Mesendoderm (in vitro differentiated cells): ENCODE results near the gene LRRC38.

Source experiments
- DNase-seq: peaks from one replicate; pipeline ENCODE4 v3.0.0; 2013
- H2AK5ac ChIP-seq: 2 replicates; pipeline ENCODE4 v1.6.1; 2013; ENCODE audit warnings: low read length, inconsistent platforms
- H2BK120ac ChIP-seq: 2 replicates; pipeline ENCODE4 v1.6.1; 2013; ENCODE audit warnings: low read depth, mild to moderate bottlenecking, low read length, moderate library complexity, mixed read lengths
- H2BK15ac ChIP-seq: replicated peaks from 2 replicates; pipeline ENCODE4 v1.6.1; 2013; ENCODE audit warnings: low read depth, mild to moderate bottlenecking, moderate library complexity
- H2BK5ac ChIP-seq: 2 replicates; pipeline ENCODE4 v1.6.1; 2013; ENCODE audit warnings: low read length, inconsistent platforms
- H3K18ac ChIP-seq: 2 replicates; pipeline ENCODE4 v1.6.1; 2013; ENCODE audit warnings: mild to moderate bottlenecking, low read length, mixed read lengths
- H3K23ac ChIP-seq: one replicate; pipeline ENCODE4 v1.6.1; 2013; ENCODE audit warnings: low read length
- H3K27ac ChIP-seq: 2 replicates; pipeline ENCODE4 v1.5.1; 2013; ENCODE audit warnings: low read depth, mild to moderate bottlenecking, inconsistent platforms, low read length, moderate library complexity
- H3K27me3 ChIP-seq: 2 replicates; pipeline ENCODE4 v1.6.1; 2013; ENCODE audit warnings: low read length, control low read depth, mild to moderate bottlenecking, inconsistent platforms; ENCODE audit not compliant: insufficient read depth, poor library complexity
- H3K36me3 ChIP-seq: 2 replicates; pipeline ENCODE4 v1.6.1; 2013; ENCODE audit warnings: low read length, inconsistent platforms; ENCODE audit not compliant: control insufficient read depth, insufficient read depth
- H3K4ac ChIP-seq: one replicate; pipeline ENCODE4 v1.6.1; 2013; ENCODE audit warnings: low read depth, mild to moderate bottlenecking, low read length, moderate library complexity
- H3K4me1 ChIP-seq: 2 replicates; pipeline ENCODE4 v1.6.1; 2013; ENCODE audit warnings: low read depth, low read length, inconsistent platforms; ENCODE audit not compliant: control insufficient read depth
- H3K4me2 ChIP-seq: 2 replicates; pipeline ENCODE4 v1.6.1; 2013; ENCODE audit warnings: low read length
- H3K4me3 ChIP-seq: 2 replicates; pipeline ENCODE4 v1.5.1; 2013; ENCODE audit warnings: mild to moderate bottlenecking, low read length
- H3K56ac ChIP-seq: one replicate; pipeline ENCODE4 v1.6.1; 2013; ENCODE audit warnings: low read length
- H3K79me1 ChIP-seq: 2 replicates; pipeline ENCODE4 v1.6.1; 2013; ENCODE audit warnings: low read length, inconsistent platforms
- H3K79me2 ChIP-seq: 2 replicates; pipeline ENCODE4 v1.6.1; 2013; ENCODE audit warnings: mild to moderate bottlenecking, low read length; ENCODE audit not compliant: control insufficient read depth, insufficient read depth
- H3K9ac ChIP-seq: 2 replicates; pipeline ENCODE4 v1.6.1; 2013; ENCODE audit warnings: low read length, inconsistent platforms
- H4K5ac ChIP-seq: one replicate; pipeline ENCODE4 v1.6.1; 2013; ENCODE audit warnings: low read length
- H4K8ac ChIP-seq: one replicate; pipeline ENCODE4 v1.6.1; 2013; ENCODE audit warnings: low read depth, mild to moderate bottlenecking, control low read depth, low read length, moderate library complexity
- WGBS: extraction: QIAGEN DNeasy Blood & Tissue Kit; methylation state at CpG from one replicate; pipeline ENCODE4 v1.1.7; 2013; ENCODE audit warnings: low lambda C conversion rate, missing lambda C conversion rate; ENCODE audit not compliant: insufficient coverage; ENCODE audit errors: extremely low coverage; 5-methylcytosine and 5-hydroxymethylcytosine counted together

LRRC38 gene

GRCh38 chr1:13479171-13479856 is 34.5 kb downstream of the LRRC38 start:
- no peaks in the 10 kb centered on the region for H3K4me1 ChIP-seq
- no CpG with 5 or more reads among the region's 11 CpGs for WGBS
- no peak overlapping the region for H3K18ac ChIP-seq
- no peak overlapping the region for H2AK5ac ChIP-seq
- H4K5ac ChIP-seq: no peak overlapping the region
- H3K79me1 ChIP-seq: no peaks in the 10 kb centered on the region
- H3K27ac ChIP-seq: no peak overlapping the region
- H4K8ac ChIP-seq: no peak overlapping the region
- no peak overlapping the region for H3K4me3 ChIP-seq
- no peak for DNase-seq
- no peak overlapping the region for H2BK120ac ChIP-seq
- no peak overlapping the region for H3K4ac ChIP-seq
- no peak overlapping the region for H3K56ac ChIP-seq
- no peak overlapping the region for H3K23ac ChIP-seq
- H3K27me3 ChIP-seq: no peaks in the 10 kb centered on the region
- no peak overlapping the region for H3K4me2 ChIP-seq
- no peak overlapping the region for H3K9ac ChIP-seq
- no peak overlapping the region for H2BK5ac ChIP-seq
- no peaks in the 10 kb centered on the region for H3K36me3 ChIP-seq
- no peak overlapping the region for H2BK15ac ChIP-seq
- no peaks in the 10 kb centered on the region for H3K79me2 ChIP-seq

GRCh38 chr1:13478692-13479091 is 35.1 kb downstream of the LRRC38 start:
- Histone ChIP-seq H4K5ac (no peak overlapping the region), H2BK120ac (no peak overlapping the region), H2BK5ac (no peak overlapping the region), H3K4me2 (no peak overlapping the region), H3K27me3 (no peaks in the 10 kb centered on the region), H4K8ac (no peak overlapping the region), H3K4ac (no peak overlapping the region), H3K27ac (no peak overlapping the region), H3K79me2 (no peaks in the 10 kb centered on the region), H3K36me3 (no peaks in the 10 kb centered on the region), H3K9ac (no peak overlapping the region), H3K18ac (no peak overlapping the region), H3K4me1 (no peaks in the 10 kb centered on the region), H3K79me1 (no peaks in the 10 kb centered on the region), H3K56ac (no peak overlapping the region), H2BK15ac (no peak overlapping the region), H3K4me3 (no peak overlapping the region), H2AK5ac (no peak overlapping the region), H3K23ac (no peak overlapping the region)
- no peak for DNase-seq
- no CpG with 5 or more reads among the region's 2 CpGs for WGBS

- no peak overlapping the region for H3K23ac ChIP-seq
- no peak overlapping the region for H3K4me2 ChIP-seq
- H2BK15ac ChIP-seq: no peak overlapping the region
- no peaks in the 10 kb centered on the region for H3K4me1 ChIP-seq
- DNase-seq: peak; percentile 21
- H2BK5ac ChIP-seq: no peak overlapping the region
- no CpG with 5 or more reads among the region's 5 CpGs for WGBS
- H4K8ac ChIP-seq: no peak overlapping the region
- no peak overlapping the region for H4K5ac ChIP-seq
- H3K4me3 ChIP-seq: no peak overlapping the region
- no peak overlapping the region for H3K56ac ChIP-seq
- no peaks in the 10 kb centered on the region for H3K79me1 ChIP-seq
- no peak overlapping the region for H2AK5ac ChIP-seq
- H2BK120ac ChIP-seq: no peak overlapping the region
- no peaks in the 10 kb centered on the region for H3K27me3 ChIP-seq
- no peak overlapping the region for H3K4ac ChIP-seq
- no peaks in the 10 kb centered on the region for H3K36me3 ChIP-seq
- H3K27ac ChIP-seq: no peak overlapping the region
- H3K18ac ChIP-seq: no peak overlapping the region
- H3K79me2 ChIP-seq: no peaks in the 10 kb centered on the region
- no peak overlapping the region for H3K9ac ChIP-seq
These were observed 44.5 kb downstream of the LRRC38 start for GRCh38 chr1:13469343-13469742.

GRCh38 chr1:13465515-13465914 is 48.3 kb downstream of the LRRC38 start:
- Histone ChIP-seq H4K5ac (no peak overlapping the region), H3K56ac (no peak overlapping the region), H3K4me1 (no peaks in the 10 kb centered on the region), H3K4me2 (no peak overlapping the region), H3K4me3 (no peak overlapping the region), H3K23ac (no peak overlapping the region), H2BK5ac (no peak overlapping the region), H3K18ac (no peak overlapping the region), H2BK120ac (no peak overlapping the region), H4K8ac (no peak overlapping the region), H3K9ac (no peak overlapping the region), H2BK15ac (no peak overlapping the region), H3K36me3 (no peaks in the 10 kb centered on the region), H3K27ac (no peak overlapping the region), H2AK5ac (no peak overlapping the region), H3K4ac (no peak overlapping the region), H3K27me3 (no peaks in the 10 kb centered on the region), H3K79me2 (no peaks in the 10 kb centered on the region), H3K79me1 (no peaks in the 10 kb centered on the region)
- no CpG with 5 or more reads among the region's 1 CpG for WGBS
- no peak for DNase-seq

GRCh38 chr1:13462682-13463081 is 51.1 kb downstream of the LRRC38 start:
- Histone ChIP-seq H3K27me3 (no peaks in the 10 kb centered on the region), H2BK15ac (no peak overlapping the region), H3K4ac (no peak overlapping the region), H3K18ac (no peak overlapping the region), H3K36me3 (no peaks in the 10 kb centered on the region), H2AK5ac (no peak overlapping the region), H4K8ac (no peak overlapping the region), H3K4me1 (no peaks in the 10 kb centered on the region), H3K4me3 (no peak overlapping the region), H3K56ac (no peak overlapping the region), H3K27ac (no peak overlapping the region), H3K9ac (no peak overlapping the region), H3K79me1 (no peaks in the 10 kb centered on the region), H3K23ac (no peak overlapping the region), H3K4me2 (no peak overlapping the region), H2BK5ac (no peak overlapping the region), H2BK120ac (no peak overlapping the region), H3K79me2 (no peaks in the 10 kb centered on the region), H4K5ac (no peak overlapping the region)
- DNase-seq: no peak
- WGBS: no CpG with 5 or more reads among the region's 7 CpGs

- Histone ChIP-seq H3K79me2 (no peaks in the 10 kb centered on the region), H3K36me3 (no peaks in the 10 kb centered on the region), H4K8ac (no peak overlapping the region), H3K4ac (no peak overlapping the region), H3K27ac (no peak overlapping the region), H2AK5ac (no peak overlapping the region), H3K27me3 (no peaks in the 10 kb centered on the region), H3K79me1 (no peaks in the 10 kb centered on the region), H3K23ac (no peak overlapping the region), H2BK15ac (no peak overlapping the region), H3K56ac (no peak overlapping the region), H2BK5ac (no peak overlapping the region), H3K4me2 (no peak overlapping the region), H3K9ac (no peak overlapping the region), H3K4me3 (no peak overlapping the region), H3K4me1 (no peaks in the 10 kb centered on the region), H4K5ac (no peak overlapping the region), H3K18ac (no peak overlapping the region), H2BK120ac (no peak overlapping the region)
- no peak for DNase-seq
- WGBS: no CpG with 5 or more reads among the region's 2 CpGs
These were observed 51.8 kb downstream of the LRRC38 start for GRCh38 chr1:13461977-13462376.
